ENCODE results near the gene CABYR.
"Not testable (repeated sequence)": the region's sequence is repeated elsewhere in the genome, so short reads cannot be mapped to it uniquely, and the experiment has no call there.

The CABYR gene

GRCh38 chr18:24128700-24129099 is 10.2 kb upstream of the CABYR start:
- no peak for DNase-seq (ENCODE audit: low spot score)

GRCh38 chr18:24130494-24130893 is 8.4 kb upstream of the CABYR start:
- no peak for DNase-seq (ENCODE audit: low spot score)

GRCh38 chr18:24136967-24137373 is 1.9 kb upstream of the CABYR start:
- peak; percentile 60 for DNase-seq (ENCODE audit: low spot score)

GRCh38 chr18:24138409-24138788 is 463 bp upstream of the CABYR start:
- no peak for DNase-seq (ENCODE audit: low spot score)

GRCh38 chr18:24140697-24141096 is 1.8 kb downstream of the CABYR start:
- DNase-seq (ENCODE audit: low spot score), result no peak

GRCh38 chr18:24142376-24142775 is 3.5 kb downstream of the CABYR start:
- DNase-seq (ENCODE audit: low spot score), result no peak

- not testable (repeated sequence) for DNase-seq (ENCODE audit: low spot score)
Observed at GRCh38 chr18:24149591-24149990, 10.7 kb downstream of the CABYR start.

- DNase-seq (ENCODE audit: low spot score), result no peak
Observed at GRCh38 chr18:24153397-24153796, 14.5 kb downstream of the CABYR start.

- no peak for DNase-seq (ENCODE audit: low spot score)
Observed at GRCh38 chr18:24157855-24158254, 19.0 kb downstream of the CABYR start.

- no peak for DNase-seq (ENCODE audit: low spot score)
Observed at GRCh38 chr18:24160086-24160485, 21.2 kb downstream of the CABYR start.

GRCh38 chr18:24161304-24161703 is 22.4 kb downstream of the CABYR start:
- DNase-seq (ENCODE audit: low spot score), result no peak

- no peak for DNase-seq (ENCODE audit: low spot score)
Observed at GRCh38 chr18:24168496-24168895, 29.6 kb downstream of the CABYR start.

- no peak for DNase-seq (ENCODE audit: low spot score)
Observed at GRCh38 chr18:24170360-24170759, 31.5 kb downstream of the CABYR start.

- DNase-seq (ENCODE audit: low spot score), result peak; percentile 80
Observed at GRCh38 chr18:24173997-24174396, 35.1 kb downstream of the CABYR start.

GRCh38 chr18:24176727-24177416 is 38.0 kb downstream of the CABYR start:
- DNase-seq (ENCODE audit: low spot score), result peak; percentile 66

GRCh38 chr18:24177499-24178133 is 38.8 kb downstream of the CABYR start:
- DNase-seq (ENCODE audit: low spot score), result no peak

GRCh38 chr18:24180048-24180447 is 41.2 kb downstream of the CABYR start:
- no peak for DNase-seq (ENCODE audit: low spot score)

- no peak for DNase-seq (ENCODE audit: low spot score)
Observed at GRCh38 chr18:24181806-24182205, 42.9 kb downstream of the CABYR start.

- DNase-seq (ENCODE audit: low spot score), result no peak
Observed at GRCh38 chr18:24185805-24186204, 46.9 kb downstream of the CABYR start.

- DNase-seq (ENCODE audit: low spot score), result no peak
Observed at GRCh38 chr18:24187049-24187448, 48.2 kb downstream of the CABYR start.

- DNase-seq (ENCODE audit: low spot score), result no peak
Observed at GRCh38 chr18:24187689-24188088, 48.8 kb downstream of the CABYR start.

GRCh38 chr18:24188120-24188519 is 49.3 kb downstream of the CABYR start:
- DNase-seq (ENCODE audit: low spot score), result no peak

GRCh38 chr18:24189007-24189528 is 50.2 kb downstream of the CABYR start:
- DNase-seq (ENCODE audit: low spot score), result no peak
